Uterus (tissue), 2 donors: ENCODE results near the gene KRT23.

ENCODE experiments used
- POLR2A ChIP-seq, 2 donors: fragments of 450-650 bp; IDR thresholded peaks; one replicate each; pipeline ENCODE4 v1.6.1; 2016; ENCODE audit warnings: antibody characterized with exemption in 2 of 2, mild to moderate bottlenecking in 1 of 2, moderate library complexity in 1 of 2
- TF ChIP-seq, protein P1 (sequence below), 4 experiments: fragments of 200-600 bp in 2 of 4; fragments of 450-650 bp in 2 of 4; sonication (generic) in 2 of 4; IDR thresholded peaks; one replicate each; pipeline ENCODE4 v1.5.1; 2016 to 2019; ENCODE audit warnings: antibody characterized with exemption in 4 of 4, mild to moderate bottlenecking in 2 of 4, moderate library complexity in 1 of 4

DNA sequence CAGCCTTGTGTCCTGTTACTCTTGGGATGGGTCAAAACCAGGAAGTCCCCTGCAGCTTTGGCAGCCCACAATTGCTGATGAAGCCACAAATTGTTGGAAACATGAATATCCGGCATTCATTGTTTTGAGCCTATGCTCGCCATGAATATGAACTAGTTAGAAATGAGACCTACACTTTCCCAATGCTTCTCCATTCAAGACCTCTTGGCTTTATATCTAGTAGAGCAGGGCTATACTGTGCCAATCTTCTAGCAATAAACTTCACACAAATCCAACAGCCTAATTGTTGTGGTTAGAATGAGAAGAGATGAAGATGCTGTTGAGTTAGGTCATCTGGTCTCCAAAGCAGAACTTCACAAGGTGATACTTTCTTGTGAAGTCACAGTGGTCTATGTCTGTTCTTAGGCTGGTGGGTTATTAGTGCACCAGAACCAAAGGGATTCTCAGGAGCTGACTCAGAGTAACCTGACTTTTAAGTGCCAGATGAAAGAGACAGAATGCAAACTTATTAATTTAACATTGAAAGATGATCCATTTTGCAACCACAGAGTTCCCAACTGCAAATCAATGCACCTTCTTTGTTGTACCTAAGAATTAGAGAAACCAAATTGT lies 13.7 kb upstream of the KRT23 start:
- TF ChIP-seq, protein P1, sequence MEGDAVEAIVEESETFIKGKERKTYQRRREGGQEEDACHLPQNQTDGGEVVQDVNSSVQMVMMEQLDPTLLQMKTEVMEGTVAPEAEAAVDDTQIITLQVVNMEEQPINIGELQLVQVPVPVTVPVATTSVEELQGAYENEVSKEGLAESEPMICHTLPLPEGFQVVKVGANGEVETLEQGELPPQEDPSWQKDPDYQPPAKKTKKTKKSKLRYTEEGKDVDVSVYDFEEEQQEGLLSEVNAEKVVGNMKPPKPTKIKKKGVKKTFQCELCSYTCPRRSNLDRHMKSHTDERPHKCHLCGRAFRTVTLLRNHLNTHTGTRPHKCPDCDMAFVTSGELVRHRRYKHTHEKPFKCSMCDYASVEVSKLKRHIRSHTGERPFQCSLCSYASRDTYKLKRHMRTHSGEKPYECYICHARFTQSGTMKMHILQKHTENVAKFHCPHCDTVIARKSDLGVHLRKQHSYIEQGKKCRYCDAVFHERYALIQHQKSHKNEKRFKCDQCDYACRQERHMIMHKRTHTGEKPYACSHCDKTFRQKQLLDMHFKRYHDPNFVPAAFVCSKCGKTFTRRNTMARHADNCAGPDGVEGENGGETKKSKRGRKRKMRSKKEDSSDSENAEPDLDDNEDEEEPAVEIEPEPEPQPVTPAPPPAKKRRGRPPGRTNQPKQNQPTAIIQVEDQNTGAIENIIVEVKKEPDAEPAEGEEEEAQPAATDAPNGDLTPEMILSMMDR (IDR thresholded peaks at IDR 0.05) = no peak
- no peak for TF ChIP-seq POLR2A (IDR thresholded peaks at IDR 0.05)
